GM19240 (cell line): ENCODE measurements around the gene FOXD4L3.
"Not testable (repeated sequence)": the region's sequence is repeated elsewhere in the genome, so short reads cannot be mapped to it uniquely, and the experiment has no call there.

Source experiments
- DNase-seq: peaks from one replicate; pipeline ENCODE4 v3.0.0; 2011; ENCODE audit warnings: low spot score; ENCODE audit not compliant: insufficient read length

Gene FOXD4L3

DNA sequence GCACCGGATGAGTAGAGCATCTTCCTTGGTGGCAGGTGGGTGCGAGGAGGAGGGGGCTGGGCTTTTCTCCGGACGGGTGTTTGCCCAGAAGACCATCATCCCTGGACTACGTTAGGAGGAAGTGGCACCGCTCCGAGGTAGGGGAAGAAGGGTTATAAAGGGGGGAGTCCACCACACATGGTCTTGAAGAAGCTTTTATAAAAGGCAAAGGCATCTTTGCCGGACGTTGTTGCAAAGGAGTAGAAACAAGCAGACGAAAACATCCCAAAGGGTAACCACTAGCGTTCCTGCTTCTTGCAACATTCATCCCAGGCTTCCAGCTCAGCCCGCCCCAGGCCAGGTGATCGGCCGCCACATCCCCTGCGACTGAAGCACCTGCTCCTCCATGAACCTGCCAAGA, at the start of gene FOXD4L3:
TSS of gene FOXD4L3 (plus strand) at position 301 of the 400 bp plus-strand sequence. CDS start at position 386, 85 bp downstream.
- not testable (repeated sequence) for DNase-seq

DNA sequence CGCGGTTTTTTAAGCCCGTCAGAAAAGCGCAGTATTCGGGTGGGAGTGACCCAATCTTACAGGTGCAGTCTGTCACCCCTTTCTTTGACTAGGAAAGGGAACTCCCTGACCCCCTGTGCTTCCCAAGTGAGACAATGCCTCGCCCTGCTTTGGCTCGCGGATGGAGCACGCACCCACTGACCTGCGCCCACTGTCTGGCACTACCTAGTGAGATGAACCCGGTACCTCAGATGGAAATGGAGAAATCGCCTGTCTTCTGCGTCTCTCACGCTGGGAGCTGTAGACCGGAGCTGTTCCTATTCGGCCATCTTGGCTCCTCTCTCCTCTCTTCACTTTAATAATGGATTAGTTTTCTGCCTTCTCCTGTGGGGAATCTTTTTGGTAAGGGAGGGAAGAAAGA, 21.6 kb upstream of the FOXD4L3 start:
- DNase-seq: not testable (repeated sequence)

DNA sequence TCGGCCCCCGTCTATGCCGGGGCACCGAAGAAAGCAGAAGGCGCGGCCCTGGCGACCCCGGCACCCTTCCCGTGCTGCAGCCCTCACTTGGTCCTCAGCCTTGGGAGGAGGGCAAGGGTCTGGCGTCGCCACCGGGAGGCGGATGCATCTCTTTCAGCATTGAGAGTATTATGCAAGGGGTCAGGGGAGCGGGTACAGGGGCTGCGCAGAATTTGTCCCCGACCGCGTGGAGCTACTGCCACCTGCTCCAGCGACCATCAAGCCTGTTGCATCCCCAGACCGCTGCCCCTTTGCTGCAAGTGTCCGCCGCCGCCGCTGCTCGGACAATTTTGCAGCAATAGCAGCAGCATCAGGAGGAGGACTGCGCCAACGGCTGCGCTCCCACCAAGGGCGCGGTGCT, 1.1 kb downstream of the FOXD4L3 start:
- DNase-seq: not testable (repeated sequence)

DNA sequence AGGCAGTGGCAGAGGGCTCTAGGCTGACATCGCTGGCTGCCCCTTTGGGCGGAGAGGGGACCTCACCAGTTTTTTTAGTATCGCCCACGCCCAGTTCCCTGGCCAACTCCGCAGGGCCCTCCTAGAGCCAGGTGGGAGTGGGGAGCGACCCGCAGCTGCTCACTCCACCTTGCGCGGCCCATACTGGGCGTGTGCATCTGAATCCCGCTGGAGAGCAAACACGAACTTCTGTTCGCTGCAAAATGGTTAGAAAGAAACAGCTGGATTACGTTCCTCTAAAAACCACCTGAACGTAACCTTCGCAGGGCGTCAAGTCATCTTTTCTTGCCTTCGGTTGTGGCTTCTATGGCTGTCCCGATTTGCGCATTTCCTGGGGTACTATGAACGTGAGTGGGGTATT, 1.5 kb downstream of the FOXD4L3 start:
- not testable (repeated sequence) for DNase-seq

DNA sequence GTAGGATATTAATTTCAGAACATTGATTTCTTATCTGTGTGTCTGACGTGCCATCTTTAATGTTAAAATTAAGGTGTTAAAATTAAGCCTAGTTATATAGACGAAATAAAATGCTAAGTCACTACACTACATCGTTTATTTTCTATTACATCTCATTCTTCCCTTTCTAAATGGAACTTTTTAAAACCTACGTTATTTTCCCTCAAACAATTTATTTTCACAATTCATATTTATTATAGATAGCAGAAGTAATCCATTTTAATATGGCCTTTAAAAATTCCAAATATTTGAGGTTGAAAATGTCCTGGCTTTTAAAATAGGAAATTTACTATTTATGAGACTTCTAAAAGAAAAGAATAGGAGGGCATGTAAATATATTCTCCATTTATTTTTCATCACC, 2.1 kb downstream of the FOXD4L3 start:
- not testable (repeated sequence) for DNase-seq

DNA sequence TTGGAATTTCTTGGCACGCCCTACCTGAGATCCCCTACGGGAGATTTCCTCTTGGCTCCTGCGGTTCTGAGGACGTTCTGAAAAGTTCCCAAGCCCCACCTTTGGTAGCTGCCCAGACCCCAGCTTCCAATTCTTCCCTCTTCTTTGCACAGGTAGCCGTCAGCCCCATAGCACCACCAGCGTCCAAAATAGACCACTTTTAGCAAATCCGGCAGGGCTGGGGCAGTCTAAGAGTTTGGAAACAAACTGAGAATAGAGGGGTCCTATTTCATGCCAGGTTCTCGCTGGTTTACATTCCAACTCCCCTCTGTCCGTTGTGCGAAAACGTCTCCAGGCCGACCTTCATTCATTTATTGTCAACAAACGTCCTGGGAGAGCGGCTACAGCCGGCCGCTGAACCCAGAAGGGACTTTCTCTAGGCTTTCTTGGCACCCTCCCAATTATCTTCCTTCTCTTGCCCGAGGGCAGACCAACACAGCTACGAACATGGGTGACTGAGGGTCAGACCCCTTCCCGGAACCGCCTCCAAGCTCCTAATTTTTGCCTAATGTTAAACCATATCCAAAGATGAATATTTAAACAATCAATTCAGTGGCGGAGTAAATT, 3.1 kb downstream of the FOXD4L3 start:
- DNase-seq: not testable (repeated sequence)

DNA sequence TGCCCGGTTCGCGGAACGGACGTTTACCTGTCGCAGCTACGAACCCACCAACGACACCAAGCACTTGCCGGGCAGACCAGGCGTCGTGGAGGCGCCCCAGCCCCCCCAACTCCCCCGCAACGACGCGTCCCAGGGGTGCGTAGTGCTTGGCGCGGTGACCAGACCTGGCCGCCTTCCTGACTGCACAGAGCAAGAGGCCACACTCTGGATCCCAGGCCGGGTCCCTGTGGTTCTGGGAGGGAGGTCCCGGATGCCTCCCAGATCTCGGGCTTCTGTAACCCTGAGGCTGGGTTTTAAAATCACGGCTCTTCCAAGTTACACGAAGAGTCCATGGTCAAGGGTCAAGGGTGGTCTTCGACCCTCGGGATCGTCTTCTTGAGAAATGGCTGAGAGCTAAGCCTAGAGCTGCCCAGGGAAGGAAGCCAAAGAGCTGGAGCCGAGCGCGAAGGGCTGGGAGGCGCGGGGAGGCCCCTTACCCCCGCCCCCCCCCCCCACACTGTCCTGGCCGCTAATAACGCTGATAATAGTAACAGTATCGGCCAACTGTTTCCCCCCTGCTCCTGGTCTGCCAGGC, 3.8 kb downstream of the FOXD4L3 start:
- not testable (repeated sequence) for DNase-seq

DNA sequence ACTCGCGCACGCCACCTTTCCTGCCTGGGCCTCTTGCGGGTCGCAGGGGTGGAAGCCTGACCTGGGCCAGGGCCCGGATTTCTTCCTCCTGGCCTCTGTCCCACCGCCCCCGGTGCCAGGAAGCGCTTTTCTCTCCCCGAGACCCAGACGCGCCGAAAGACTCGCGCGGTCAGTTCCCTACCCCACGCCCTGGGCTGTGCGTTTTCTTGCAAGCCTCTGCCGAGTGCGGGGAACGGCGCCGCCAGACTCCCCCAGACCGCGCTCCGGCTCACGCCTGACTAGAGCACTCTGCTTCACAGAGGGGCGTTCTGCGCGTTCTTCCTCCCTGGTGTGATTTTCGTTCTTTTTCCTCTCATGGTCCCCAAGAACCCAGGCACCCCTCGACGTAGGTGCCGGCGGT, 4.5 kb downstream of the FOXD4L3 start:
- not testable (repeated sequence) for DNase-seq

DNA sequence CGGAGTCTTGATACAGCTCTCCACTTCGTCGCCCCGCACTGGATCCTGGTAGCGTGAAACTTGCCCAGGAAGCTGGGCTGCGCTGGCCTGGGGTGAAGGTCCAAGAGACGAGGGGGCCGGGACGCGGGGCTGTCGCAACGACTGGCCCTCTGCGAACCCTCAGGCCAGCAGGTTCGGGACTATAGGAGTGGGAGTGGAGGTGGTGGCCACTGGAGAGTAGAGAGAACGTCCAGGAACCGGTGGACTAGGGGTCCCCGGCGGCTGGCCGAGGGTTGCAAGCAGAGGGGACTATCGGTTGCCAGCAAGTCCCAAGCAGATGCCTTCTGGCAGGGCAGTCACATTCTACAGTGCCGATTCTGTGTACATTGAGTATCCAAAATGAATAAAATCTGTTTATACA, 5.0 kb downstream of the FOXD4L3 start:
- DNase-seq: not testable (repeated sequence)

DNA sequence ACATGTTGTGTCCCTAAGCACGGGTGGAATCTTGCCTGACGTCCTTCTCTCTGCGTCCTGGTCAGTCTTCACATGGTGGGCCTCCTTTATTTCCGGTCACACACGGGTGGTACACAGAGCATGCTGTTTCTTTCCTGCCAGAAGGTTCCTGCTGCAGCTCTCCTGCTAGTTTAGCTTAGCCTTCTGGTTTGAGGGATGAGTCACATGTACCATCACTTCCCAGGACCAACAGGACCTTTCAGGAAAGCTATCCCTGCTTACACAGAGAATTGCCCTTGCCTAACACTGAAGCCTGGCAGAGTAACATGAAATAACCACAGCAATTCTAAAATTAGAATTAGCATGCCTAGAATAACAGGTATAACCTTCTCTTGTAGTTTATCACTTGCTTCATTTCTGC, 8.5 kb downstream of the FOXD4L3 start:
- DNase-seq: not testable (repeated sequence)

DNA sequence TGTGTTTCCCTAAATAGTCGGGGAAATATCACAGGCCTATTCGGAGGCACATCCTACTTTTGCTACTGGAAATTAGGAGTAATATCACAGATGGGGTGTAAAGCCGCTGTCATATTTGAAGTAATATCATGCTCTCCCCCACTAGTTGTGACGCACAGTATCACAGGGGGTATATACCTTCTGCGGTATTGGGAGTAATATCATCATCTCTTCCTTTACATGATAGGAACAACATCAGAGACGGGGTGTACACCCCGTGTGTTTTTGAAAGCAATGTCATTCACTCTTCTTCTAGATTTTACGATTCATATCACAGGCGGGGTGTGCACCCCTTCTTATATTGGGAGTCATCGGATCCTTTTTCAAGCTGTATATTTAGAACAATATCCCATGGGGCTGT, 15.5 kb downstream of the FOXD4L3 start:
- not testable (repeated sequence) for DNase-seq

DNA sequence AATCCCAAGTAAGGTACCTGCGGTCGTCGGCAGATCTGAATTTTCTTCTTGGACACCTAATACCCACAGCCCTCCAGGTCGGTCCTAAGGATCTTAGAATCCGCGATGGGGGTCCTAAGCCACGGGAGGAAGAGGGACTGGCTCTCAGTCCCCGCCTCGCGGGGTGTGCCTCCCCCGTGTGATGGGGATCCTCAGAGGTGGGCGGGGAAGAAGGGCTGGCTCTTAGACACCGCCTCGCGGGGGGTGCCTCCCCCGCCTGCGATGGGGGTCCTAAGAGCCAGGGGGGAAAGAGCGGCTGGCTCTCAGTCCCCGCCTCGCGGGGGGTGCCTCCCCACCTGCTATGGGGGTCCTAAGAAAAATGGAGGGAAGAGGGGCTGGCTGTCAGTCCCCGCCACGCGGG, 21.1 kb downstream of the FOXD4L3 start:
- not testable (repeated sequence) for DNase-seq

DNA sequence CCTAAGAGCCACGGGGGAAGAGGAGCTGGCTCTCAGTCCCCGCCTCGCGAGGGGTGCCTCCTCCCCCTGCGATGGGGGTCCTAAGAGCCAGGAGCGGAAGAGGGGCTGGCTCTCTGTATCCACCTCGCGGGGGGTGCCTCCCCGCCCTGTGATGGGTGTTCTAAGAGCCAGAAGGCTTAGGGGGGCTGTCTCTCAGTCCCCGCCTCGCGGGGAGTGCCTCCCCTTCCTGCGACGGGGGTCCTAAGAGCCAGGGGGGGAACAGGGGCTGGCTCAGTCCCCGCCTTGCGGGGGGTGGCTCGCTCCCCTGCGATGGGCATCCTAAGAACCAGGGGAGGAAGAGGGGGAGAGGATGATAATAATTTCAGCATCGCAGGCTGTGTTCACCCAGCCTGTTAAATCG, 21.9 kb downstream of the FOXD4L3 start:
- DNase-seq: not testable (repeated sequence)

DNA sequence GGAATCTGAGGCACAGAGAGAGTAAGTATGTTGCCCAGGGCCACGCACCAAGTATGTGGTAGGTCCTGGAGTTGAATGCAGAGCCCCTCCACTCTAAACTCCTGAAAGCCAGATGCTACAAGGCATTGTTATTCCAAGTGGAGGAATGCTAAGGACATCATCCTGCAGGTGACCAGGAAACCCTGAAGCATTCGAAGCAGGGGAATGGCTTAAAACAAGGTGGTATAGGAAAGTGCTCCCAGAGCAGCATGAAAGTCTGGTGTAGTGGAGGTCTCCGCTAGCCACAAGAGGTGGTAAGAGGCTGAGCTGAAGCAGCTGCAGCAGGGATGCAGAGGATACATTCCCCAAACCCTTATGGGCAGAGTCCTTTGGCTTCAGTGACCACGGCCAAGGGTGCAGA, 26.4 kb downstream of the FOXD4L3 start:
- not testable (repeated sequence) for DNase-seq

DNA sequence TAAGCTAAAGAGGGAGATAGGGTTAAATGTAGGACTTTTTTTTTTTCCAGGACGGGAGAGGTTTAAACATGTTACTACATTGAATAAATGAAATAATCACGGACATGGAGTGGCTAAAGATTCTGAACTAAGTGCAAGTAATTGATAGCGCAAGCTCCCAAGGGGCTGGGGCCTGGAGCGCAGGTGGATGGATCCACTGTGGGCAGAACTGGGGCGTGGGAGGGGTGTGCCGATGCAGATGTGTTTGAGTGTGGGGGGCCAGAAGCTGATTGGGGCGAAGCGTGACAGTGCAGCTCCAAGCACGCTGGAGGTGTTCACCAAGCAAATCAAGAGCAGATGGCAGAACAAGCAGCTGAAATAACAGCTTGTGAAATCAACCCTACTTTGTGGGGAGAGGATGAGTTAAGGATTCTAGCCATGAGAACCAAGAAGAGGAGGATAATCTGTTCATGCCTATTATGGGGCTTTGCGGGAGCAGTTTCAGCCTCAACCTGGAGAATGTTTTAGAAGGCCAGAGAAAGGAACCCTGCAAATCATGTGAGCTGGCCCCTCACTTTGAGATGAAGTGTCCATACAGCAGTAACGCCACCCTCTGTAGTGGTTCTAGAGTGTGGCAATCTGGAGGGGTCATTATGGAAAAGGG, 28.0 kb downstream of the FOXD4L3 start:
- not testable (repeated sequence) for DNase-seq

DNA sequence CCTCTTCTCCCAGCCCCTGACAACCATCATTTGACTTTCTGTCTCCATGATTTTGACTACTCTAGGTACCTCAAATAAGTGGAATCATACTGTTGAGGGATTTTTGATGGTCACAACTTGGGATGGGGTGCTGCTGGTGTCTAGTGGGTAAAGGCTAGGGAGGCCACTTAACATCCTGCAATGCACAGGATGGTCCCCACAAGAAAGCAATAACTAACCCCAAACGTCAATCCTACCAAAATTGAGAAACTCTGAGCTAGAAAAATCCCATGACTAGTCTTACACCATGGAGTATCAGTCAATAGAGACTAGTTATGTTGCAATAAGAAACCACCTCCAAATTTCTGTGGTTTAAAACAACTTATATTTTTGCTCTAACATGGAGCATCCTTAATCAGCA, 29.5 kb downstream of the FOXD4L3 start:
- DNase-seq: not testable (repeated sequence)

DNA sequence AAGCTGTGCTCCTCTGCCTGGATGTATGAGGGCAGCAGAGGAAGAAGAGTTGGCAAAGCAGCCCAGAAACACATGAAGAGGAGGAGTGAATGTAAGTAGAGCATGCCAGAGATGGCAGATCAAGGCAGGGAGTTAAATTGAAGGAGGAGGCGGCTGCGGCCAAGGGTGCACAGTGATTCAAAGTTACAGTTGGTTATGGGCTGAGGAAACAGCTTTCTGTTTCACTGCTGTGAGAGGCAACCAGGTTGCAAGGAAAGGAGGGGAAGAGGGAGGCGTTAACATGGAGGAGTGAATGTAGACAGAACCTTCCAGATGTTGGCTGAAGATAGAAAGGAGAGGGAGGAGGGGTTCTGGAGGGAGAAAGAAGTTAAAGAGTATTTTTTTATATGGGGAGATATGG, 33.3 kb downstream of the FOXD4L3 start:
- DNase-seq: not testable (repeated sequence)

DNA sequence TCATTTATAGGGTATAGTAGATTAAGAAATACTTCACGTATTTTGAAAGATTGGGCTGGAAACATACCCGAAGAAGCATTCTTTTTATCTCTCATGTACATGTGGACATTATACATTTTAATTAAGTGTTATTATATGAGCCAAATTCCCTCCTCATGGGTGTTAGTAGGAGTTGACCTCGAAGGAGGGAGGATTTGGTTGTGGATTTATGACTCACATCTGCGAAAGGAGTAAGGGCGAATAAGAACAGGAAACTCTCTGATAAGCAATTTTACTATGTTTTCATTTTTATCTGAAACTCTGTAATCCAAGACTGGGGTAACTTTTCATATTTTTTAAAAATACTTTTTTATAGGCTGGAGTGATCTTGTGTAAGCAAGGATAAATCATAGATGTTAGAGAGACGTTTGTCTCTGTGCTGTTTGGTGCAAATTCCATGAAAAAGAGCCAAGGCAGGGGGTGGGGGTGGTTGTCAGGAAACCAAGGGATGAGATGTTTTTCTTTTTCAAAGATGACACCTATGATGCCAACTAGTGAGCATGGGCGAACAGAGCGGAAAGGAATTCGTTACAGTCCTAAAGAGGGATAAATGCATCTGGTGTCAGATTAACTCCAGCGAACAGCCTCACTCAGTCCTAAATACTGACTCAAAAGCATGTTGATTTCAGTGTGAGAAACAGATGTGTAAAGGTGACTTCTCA, 34.1 kb downstream of the FOXD4L3 start:
- not testable (repeated sequence) for DNase-seq

DNA sequence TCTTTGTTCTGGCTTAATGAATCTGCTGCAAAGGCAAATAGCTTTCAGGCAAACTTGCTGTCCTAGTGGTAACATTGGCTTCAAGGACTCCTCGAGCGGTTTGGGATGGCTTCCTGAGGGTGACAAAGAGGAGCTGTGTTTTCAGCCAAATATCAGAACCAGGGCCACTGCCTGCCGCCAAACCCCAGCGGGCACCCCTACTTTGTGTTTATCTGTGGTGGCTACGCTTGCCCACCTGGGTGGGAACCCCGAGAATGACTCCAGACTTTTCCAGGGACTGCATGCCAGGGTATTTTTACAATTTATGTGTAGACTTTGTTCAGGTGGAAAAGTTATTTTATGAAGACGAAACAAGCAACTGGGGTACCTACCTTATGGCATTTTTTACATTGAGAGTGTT, 35.3 kb downstream of the FOXD4L3 start:
- DNase-seq: not testable (repeated sequence)

DNA sequence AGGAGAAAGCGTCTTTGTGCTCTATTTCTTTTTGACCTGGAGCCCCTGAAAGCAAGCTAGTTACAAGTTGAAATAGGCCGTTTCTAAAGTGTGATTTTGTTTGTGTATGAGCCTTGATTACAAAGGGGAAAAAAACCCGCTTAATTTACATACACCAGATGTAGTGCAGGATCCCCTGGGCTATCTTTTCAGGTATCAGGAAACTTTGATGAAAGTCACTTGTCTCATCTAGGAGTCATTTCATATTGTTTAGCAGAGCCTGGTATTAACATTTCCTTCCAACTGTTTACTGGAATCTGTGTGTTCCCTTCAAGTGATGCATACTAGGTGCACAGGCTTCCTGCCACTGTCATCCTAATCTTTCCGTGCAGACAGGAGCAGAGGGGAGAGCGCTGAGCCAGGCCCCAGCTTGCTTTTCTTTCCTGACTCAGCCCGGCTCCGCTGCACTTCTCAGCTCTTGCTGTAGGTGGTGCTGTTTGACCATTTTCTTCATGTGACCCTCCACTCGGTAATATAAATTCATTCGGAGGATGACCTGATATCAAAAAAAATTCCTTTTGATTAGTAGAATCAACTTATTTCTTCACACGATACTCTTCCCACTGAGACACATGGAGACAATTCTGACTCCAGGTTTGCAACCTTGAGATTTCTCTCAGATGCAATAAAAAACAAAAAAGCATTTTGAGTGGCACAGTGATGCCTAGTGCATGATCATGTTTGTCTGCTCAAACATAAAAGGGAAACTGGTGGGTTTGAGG, 39.8 kb downstream of the FOXD4L3 start:
- not testable (repeated sequence) for DNase-seq

DNA sequence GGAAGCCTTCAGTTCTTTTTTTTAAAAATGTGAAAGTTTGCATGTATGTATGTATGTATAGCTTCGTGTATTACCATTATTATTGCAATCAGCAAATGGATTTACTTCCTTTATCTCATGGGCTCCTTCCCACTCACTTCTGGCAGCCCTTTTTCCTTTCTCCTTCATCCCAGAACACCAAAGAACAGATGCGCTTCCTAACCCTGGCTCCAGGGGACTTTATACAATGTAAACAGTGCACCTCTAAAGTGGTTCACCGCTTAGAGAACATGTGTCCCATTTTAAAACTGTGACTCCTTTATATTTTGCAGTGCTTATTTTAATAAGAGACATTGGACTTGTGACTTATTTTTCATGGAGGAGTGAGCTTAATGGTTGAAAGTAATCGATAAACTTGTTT, 40.6 kb downstream of the FOXD4L3 start:
- not testable (repeated sequence) for DNase-seq
